Measurements from ENCODE around the gene SUSD3.

Gene SUSD3

DNA sequence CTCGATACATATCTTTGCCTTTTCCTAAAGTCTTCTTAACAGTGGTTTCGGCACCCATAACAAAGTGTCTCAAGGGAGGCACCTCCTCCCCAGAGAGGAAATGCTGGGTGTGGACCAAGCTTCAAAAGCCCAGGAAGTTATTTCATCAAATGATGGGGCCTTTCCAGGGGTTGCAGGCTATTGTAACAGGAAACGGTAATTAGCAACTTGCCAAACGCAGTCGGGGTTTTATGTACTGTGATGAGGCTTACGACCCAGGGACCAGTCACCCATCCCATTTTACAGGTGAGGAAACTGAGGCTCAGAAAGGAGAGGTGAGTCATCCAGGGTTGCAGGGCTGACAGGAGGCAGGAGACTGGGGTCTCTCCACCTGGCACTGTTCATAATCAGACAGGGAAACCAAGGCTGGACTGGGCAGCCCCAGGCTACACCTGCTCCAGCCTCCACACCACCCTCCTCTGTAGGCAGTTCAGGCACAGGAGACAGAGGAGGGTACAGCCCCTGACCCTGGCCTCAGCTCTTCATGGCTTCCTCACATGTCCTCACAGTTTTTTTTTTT, 30.0 kb upstream of the SUSD3 start:
- in situ Hi-C loops (cut with MboI; ENCODE audit: low sequenced_read_pairs), result no loop called here

DNA sequence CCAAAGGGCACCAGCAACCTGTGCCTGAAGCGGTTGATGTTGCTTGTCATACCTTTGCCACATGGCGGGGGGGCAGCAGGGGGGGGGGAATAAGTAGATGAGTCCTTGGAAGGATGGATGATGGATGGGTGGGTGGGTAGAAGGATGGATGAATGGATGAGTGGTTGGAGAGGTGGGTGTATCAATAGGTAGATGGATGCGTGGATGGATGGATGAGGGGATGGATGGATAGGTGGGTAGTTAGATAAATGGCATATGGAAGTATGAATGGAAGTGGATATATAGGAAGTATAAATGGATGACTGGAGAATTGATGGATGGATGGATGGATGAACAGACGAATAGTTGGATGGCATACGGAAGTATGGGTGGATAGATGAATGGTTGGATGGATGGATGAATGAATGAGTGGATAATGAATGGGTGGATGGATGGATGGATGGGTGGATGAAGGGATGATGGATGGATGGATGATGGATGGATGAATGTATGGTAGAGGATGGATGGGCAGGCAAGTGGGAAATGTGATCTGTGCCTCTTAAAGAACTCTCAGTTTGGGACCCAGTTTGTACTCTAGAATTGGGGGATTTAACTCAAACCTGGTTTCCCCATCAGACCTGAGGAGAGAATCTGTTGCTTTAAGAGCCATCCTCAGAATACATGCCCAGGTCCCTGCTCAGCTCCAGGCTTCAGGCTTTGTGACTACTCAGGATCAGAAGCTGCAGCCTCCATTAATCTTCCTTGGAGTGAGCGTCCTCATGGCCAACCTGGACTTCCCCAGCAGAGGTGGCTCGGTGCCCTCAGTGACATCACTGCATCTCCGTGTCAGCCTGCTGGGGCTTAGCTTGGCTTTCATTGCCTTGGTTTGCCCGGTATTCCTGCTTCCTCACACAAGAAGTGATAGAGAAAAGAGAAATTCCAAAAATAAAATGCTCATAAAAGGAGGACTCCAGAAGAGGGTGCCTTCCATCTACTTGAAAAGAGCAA, 27.6 kb upstream of the SUSD3 start:
- in situ Hi-C loops (cut with MboI; ENCODE audit: low sequenced_read_pairs), result no loop called here

DNA sequence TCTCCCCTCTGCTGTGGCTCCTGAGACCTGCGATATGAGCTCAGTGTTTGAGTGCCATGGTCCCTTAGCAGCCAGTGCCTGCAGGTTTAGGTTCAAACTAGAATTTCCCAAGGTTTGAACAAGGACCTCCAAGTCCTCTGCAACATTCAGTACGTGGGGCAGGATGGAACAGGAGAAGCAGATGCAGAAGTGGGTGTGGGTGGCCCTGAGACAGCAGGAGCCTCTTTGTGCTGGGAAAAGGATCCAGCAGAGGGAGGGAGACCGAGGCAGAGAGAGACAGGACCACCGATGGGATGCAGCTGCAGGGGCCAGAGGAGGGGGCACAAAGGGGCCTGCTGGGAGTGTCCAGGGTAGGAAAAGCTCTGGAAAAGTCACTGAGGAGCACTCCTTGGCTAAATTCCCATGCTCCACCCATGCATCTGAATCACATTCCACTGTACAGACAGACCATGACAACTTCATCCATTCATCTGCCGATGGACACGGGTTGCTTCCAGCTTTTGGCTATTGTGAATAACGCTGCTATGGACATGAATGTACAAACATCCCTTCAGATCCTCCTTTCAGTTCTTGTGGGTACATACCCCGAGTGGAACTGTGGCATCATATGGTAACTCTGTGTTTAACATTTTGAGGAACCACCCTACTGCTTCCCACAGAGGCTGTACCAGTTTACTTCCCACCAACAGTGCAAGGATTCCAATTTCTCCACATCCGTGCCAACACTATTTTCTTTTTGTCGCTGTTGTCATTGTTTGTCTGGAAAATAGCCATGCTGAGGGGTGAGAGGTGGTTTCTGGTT, 26.7 kb upstream of the SUSD3 start:
- in situ Hi-C loops (cut with MboI; ENCODE audit: low sequenced_read_pairs), result no loop called here

DNA sequence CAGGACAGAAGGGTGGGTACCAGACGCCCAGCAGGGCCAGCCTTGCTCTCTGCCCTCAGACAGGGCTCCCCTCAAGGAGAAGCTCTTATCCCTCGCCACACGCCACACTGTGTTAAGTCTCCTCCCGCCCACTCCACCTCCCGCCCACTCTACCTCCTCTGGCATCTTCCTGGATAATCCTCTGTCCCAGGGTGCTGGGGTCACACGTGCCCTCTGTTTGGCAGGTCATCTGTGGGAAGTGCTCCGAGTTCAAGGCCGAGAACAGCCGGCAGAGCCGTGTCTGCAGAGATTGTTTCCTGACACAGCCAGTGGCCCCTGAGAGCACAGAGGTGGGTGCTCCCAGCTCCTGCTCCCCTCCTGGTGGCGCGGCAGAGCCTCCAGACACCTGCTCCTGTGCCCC, 26.0 kb upstream of the SUSD3 start:
- in situ Hi-C loops (cut with MboI; ENCODE audit: low sequenced_read_pairs), result no loop called here

DNA sequence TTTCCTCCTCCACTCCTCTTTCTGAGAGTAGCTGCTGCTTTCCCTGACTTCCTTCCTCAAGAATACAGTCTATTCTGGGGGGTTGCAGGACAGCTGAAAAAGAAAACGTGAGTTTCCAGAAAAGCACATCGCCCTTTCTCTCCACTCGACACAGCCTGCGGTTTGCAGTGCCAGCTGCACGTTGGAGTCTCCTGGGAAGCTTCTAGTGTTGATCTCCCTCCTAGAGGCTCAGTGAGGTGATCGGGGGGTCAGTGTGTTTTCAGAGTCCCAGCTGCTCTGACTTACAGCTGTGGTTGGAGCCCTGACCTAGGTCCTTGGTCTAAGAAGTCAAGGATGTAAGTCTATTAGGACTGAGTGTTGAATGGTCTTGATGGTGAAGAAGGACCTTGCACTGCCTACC, 25.0 kb upstream of the SUSD3 start:
- in situ Hi-C loops (cut with MboI; ENCODE audit: low sequenced_read_pairs), result no loop called here

DNA sequence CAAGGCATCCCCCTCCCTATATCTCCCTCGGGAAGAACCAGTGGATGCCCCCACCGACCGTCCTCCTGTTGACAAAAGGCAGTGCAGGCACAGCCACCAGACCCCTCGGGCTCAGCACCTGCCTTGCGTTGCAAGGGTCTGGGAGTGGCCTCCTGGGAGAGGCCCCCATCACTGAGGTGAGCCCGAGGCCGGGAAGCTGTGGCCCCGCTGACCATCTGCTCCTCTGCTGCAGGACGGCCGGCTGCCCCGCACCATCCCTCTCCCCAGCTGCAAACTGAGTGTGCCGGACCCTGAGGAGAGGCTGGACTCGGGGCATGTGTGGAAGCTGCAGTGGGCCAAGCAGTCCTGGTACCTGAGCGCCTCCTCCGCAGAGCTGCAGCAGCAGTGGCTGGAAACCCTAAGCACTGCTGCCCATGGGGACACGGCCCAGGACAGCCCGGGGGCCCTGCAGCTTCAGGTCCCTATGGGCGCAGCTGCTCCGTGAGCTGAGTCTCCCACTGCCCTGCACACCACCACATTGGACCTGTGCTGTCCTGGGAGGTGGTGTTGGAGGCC, 23.3 kb upstream of the SUSD3 start:
- in situ Hi-C loops (cut with MboI; ENCODE audit: low sequenced_read_pairs), result no loop called here

DNA sequence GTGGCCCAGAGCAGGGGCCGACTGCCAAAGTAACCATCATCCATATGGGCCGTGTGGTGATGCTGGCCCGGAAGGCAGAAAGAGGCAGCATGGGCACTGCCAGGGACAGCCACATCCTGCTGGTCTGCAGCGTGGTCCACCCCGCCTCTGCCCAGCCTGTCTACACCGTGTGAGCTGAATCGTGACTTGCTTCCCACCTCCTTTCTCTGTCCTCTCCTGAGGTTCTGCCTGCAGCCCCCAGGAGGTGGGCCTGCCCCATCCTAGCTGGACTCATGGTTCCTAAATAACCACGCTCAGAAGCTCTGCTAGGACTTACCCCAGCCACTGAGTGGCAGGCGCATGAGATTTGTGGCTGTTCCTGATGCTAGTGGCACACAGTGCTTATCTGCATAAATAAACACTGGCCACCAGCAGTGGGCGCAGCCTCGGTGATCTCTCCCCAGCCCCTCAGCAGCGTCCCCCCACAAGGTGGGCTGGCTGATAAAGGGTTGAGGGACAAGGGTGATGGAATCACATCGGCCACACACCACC, 22.6 kb upstream of the SUSD3 start:
- in situ Hi-C loops (cut with MboI; ENCODE audit: low sequenced_read_pairs), result no loop called here

DNA sequence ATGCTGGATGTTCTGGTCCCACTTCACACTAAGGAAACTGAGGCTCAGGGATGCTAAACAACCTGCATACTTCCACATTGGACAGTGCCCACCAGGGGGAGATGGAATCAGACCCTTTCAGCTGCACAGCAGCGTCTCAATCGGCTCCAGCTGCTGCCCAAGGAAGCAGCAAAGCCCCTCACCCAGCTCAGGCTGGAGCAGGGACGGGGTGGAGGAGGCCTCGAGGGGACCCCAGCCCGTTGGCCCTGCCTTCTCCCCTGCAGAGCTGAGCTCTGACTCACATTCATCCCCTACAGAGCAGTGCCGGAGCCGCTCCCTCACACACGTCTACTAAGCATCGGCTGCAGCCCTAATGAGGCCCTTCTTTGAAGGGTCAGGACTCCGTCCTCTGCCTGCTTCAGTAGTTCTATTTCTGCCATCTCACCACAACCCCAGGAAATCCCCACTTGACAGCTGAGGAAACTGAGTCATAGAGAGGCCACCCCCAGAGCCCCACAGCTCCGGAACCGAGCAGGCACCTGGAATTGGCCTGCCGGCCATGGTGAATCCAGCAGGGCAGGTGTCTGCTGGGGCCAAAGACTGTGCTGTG, 21.5 kb upstream of the SUSD3 start:
- in situ Hi-C loops (cut with MboI; ENCODE audit: low sequenced_read_pairs), result no loop called here

DNA sequence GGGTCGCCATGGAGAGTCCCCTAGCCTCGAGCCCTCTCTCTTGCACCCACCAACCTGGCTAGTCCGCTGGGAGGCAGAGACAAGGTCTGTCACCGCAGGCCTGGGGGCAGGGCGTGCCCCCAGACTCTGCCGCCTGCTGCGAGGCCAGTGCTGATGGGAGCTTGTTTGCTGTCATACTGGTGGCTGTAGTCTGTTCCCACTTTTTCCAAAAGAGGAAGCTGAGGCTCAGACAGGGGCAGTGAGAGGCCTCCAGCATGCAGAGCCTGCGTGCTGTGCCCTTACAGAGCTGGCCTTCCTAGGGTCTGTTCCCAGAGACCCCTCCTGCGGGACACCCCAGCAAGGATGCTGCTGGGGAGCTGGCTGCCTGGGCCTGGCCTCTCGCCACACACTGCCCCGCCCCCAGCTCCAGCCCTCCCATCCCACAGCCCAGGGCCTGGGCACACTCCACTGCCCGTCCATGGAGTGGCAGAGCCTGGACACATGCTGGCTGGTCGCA, 21.0 kb upstream of the SUSD3 start:
- in situ Hi-C loops (cut with MboI; ENCODE audit: low sequenced_read_pairs), result no loop called here

DNA sequence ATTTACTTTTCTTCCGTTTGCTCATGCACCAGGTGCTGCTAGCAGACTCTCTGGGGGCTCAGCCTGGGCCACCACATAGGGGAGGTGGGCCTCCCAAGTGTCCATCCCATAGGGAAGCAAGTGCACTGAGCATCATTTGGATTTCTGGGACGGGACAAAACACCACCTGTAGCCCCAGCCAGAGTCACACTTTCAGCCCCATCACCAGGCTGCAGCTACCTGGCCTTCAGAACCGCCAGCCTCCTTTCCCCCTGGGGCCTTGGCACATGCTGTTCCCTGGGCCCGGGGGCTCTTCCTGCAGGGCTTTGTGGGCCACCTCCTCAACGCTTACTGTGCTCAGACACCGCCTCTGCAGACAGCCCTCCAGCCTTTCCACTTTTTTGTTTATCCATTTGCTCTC, 19.6 kb upstream of the SUSD3 start:
- in situ Hi-C loops (cut with MboI; ENCODE audit: low sequenced_read_pairs), result no loop called here

DNA sequence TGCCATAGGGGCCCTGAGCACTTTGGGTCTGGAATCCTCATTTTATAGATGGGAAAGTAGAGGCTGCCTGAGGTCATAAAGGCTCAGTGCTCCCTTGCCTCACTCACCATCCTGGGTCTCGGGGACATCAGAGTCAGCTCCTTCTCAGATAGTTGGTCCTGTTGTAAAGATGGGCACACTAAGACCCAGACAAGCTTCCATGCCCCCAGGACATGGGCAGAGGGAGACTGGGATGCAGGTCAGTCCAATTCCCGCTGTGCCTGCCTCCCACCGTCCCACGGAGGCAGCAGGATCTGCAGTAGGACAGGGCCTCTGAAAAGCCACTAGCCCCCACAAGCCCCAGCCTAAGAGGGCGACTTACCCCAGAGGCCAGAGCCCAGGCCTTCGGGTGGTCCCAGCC, 19.0 kb upstream of the SUSD3 start:
- in situ Hi-C loops (cut with MboI; ENCODE audit: low sequenced_read_pairs), result no loop called here

DNA sequence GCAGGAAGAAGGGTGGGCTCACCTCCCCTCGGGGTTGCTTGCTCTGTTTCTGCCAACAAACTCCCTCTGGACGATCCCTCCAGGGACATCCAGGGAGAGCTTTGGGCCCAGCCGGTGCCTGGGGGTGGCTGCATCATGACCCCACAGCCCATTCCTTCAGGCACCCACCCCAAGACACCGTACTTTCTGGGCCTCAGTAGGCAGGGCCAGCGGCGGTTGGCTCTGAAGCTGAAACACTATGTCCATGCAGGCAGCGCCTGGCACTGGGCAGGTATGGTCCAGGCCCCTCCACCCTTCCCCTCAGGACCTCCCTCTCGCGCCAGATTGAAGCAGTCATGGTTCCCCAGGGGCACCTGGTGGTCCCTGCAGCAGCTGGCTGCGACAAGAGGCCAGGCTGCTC, 18.5 kb upstream of the SUSD3 start:
- in situ Hi-C loops (cut with MboI; ENCODE audit: low sequenced_read_pairs), result no loop called here

DNA sequence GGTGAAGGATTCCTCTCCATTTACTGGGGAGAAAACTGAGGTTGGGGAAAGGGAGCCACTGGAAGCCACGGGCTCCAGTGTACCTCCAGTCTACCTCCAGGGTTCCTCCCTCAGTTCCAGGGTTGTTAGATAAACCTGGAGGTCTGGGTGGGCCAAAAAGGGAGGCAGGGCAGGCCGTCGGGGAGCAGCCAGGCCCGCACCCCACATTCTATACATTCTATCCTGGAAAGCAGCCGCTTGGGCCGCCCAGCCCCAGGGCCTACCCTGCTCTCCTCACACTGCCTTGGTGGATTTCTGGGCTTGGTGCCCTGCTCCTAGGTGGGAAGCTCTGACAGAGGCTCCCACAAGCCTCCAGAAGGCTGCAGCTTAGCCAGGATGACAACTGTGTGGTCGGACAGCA, 18.1 kb upstream of the SUSD3 start:
- in situ Hi-C loops (cut with MboI; ENCODE audit: low sequenced_read_pairs), result no loop called here

DNA sequence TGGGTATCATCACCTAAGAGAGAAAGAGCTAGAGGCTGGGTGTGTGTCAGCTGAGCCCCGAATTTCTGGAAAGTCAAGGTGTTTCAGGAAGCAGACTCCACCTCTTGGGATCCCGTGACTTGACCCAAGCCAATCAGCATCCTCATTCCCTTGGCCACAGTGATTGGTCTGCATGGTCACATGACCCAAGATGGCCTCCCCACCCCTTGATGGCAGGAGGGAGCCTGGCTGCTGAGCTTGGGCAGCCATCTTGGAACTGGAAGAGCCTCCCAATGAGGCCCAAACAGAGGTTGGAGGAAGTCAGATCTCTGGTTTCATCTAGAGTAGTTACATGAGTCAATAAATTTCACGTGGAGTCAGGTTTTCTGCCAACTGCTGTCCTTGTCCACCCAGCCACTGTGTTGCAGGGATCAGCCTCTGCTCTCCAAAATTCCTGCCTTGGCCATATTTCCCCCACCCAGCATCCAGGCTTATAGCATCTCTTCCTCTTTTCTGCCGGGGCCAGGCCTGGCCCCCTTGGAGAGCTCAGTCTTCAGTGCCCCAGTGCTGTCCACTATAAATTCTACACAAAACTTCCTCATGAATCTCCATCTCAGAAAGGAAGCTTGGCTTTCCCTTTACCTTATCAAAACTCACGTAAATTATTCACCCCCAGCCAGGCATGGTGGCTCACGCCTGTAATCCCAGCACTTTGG, 17.2 kb upstream of the SUSD3 start:
- in situ Hi-C loops (cut with MboI; ENCODE audit: low sequenced_read_pairs), result no loop called here

DNA sequence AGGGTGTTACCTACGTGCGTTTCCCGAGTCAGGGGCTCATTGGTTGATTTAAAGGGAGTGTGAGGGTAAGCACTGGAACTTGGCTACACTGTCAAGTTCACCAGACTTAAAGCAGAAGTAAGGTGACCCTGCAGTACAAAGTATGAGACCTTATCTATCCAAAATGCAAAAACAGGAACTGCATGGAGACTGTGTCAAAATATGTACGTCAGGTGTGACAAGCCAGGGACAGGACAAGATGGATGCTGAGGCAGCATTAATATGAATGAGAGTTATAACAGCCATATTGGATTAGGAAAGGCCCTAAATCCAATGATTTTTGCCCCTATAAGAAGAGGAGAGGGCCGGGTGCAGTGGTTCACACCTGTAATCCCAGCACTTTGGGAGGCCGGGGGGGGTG, 15.4 kb upstream of the SUSD3 start:
- in situ Hi-C loops (cut with MboI; ENCODE audit: low sequenced_read_pairs), result no loop called here

DNA sequence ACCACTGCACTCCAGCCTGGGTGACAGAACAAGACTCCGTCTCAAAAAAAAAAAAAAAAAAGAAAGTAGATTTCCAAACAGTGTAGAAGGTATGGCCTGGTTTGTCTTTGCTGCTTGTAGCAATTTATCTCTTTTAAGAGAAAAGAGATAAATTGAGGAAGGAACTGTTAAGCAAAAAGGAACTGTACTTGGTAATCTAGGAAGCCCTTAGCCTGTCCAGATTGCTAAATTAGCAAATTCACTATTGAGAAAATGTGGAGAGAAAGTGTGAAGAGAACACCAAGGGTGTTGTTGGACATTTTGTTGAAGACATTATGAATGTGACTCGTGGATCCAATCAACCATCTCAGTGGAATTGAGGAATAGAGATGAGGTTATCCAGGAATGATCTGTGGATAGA, 13.0 kb upstream of the SUSD3 start:
- in situ Hi-C loops (cut with MboI; ENCODE audit: low sequenced_read_pairs), result no loop called here

DNA sequence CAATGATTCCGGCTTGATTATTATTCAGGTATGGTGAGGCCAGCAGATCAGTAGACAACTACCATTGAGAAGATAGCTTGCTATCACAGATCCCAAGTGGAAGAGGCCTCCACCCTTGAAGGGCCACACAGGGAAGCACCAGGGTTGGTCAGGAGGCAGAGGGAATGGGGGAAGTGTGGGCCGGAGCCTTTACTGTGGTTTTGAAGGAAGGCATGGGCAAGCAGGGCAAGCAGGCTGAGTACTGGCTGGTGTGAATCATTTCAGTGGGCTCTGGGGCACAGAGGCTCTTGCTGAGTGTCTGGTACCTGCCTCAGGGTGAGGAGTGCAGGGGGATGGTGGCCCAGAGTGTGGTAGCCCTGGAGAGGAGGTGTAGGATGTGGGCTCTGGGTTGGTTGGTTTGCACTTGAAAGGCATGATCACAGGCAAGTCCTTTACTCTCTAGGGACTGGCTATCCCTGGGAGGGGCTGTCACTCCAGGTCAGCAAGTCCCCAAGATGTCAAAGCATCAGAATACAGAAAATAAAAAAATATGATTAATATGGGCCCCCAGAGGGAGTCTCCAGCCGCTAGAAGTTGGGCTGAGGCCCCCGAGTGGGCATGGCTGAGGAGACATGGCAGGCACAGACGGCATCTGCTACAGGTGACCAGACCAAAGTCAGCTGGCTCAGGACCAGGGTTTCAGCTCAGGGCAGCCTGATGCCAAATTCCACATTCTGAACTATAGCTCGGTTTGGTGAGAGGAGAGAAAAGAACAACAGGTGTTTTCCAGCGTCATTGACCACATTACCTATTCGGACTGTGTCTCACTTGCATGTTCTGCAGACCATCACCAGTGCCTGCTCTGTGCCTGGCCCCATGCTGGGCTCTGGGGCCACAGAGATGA, 9.7 kb upstream of the SUSD3 start:
- in situ Hi-C loops (cut with MboI; ENCODE audit: low sequenced_read_pairs), result no loop called here

DNA sequence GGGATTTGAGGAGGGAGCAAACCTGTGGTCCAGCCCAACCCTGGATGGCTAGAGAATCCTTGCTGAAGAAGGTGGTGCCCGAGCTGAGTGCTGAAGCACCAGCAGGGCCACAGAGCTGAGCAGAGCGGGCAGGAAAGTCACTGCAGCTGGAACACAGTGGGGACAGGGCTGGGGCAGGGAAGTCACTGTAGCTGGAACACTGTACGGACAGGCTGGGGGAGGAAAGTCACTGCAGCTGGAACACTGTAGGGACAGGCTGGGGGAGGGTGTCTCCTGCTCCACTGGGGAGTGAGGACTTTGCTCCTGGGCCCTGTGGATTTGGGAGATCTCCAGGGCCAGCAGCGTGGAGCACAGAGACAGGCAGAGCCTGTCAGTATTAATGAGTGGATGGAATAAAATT, 9.0 kb upstream of the SUSD3 start:
- in situ Hi-C loops (cut with MboI; ENCODE audit: low sequenced_read_pairs), result no loop called here

DNA sequence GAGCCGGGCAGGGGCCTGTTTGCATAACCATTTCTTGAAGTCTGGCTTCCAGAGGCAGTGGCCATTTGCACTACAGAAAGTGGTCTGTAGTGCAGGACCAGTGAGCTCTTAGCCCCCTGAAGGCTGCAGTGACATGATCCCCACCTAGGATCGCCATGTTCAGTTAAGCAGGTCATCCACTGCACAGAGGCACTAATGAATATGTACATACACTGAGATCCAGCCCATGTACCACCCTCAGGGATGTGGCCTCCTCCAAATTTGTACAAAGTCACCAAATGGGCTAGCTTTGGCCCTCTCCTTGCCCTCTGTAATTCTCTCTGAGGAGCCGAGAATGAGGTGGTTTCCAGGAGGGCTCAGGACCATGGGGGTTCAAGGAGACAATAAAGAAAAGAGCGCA, 8.3 kb upstream of the SUSD3 start:
- in situ Hi-C loops (cut with MboI; ENCODE audit: low sequenced_read_pairs), result no loop called here

Data from HL-60/S4 treated with phorbol 12-myristate 13-acetate at 8.2 ng/mL for 4 days and 3 days (cell line).